Breast epithelium (tissue), 4 donors: ENCODE data around the gene CBX6. TPM values are rescaled to one million over a fixed set of nuclear protein-coding genes. Genes with fewer than 3 reads are reported as not detected.
"Not testable (repeated sequence)": the region's sequence is repeated elsewhere in the genome, so short reads cannot be mapped to it uniquely, and the experiment has no call there.

Experiments
- DNase-seq, 2 donors: peaks; one replicate each; pipeline ENCODE4 v3.0.0-alpha.2; 2019; ENCODE audit warnings: low spot score in 2 of 2
- H3K27ac ChIP-seq, 2 donors: fragments of 200-600 bp; sonication (generic) in 1 of 2; one replicate each; pipeline ENCODE4 v1.5.1; 2016 to 2019; ENCODE audit warnings: mild to moderate bottlenecking in 1 of 2
- H3K27me3 ChIP-seq, 2 donors: fragments of 200-600 bp; sonication (generic) in 1 of 2; one replicate each; pipeline versions ENCODE4 v1.5.1 to v1.6.0; 2017 to 2019; ENCODE audit warnings: control low read depth in 1 of 2, mild to moderate bottlenecking in 1 of 2
- H3K36me3 ChIP-seq: fragments of 200-600 bp; one replicate; pipeline ENCODE4 v1.5.1; 2019
- H3K4me1 ChIP-seq, 2 donors: fragments of 200-600 bp; sonication (generic); one replicate each; pipeline ENCODE4 v1.5.1; 2016 to 2019; ENCODE audit warnings: control low read depth in 1 of 2
- H3K4me3 ChIP-seq, 3 donors: fragments of 200-600 bp; sonication (generic); 1 replicate in 2 of 3; 2 replicates in 1 of 3; pipeline ENCODE4 v1.5.1; 2016 to 2019; ENCODE audit warnings: mild to moderate bottlenecking in 3 of 3, moderate library complexity in 2 of 3
- H3K9me3 ChIP-seq, 2 donors: fragments of 200-600 bp; sonication (generic) in 1 of 2; one replicate each; pipeline ENCODE4 v1.5.1; 2016 to 2019; ENCODE audit warnings: control low read depth in 1 of 2
- POLR2A ChIP-seq: fragments of 450-650 bp; IDR thresholded peaks from one replicate; pipeline ENCODE4 v1.6.1; 2016; ENCODE audit warnings: antibody characterized with exemption, mild to moderate bottlenecking, moderate library complexity
- POLR2AphosphoS5 ChIP-seq, 3 donors: sonication (generic); formaldehyde crosslinking; IDR thresholded peaks; one replicate each; pipeline ENCODE4 v1.6.1; 2017; ENCODE audit warnings: antibody characterized with exemption in 3 of 3
- intact Hi-C: fragments of 100-400 bp; cut with DNase I; formaldehyde crosslinking; loops from one replicate; pipeline ENCODE4 v1.15.1; 2023; ENCODE audit warnings: low total_unique reads
- total RNA-seq, 3 donors: library from RNA; depleted of rRNA; stranded (reverse); fragments of >200 nt; gene quantifications; one replicate each; pipeline ENCODE4 v1.1.0, GENCODE V29; 2016
- TF ChIP-seq, protein P1 (sequence below), 3 donors: fragments of 450-650 bp; IDR thresholded peaks; one replicate each; pipeline ENCODE4 v1.5.1; 2016 to 2017; ENCODE audit warnings: antibody characterized with exemption in 3 of 3, mild to moderate bottlenecking in 3 of 3, moderate library complexity in 3 of 3

The CBX6 gene
- total RNA-seq, 3 donors from 2014 or later: 20.2 to 34.7 (median 25.9) TPM

DNA sequence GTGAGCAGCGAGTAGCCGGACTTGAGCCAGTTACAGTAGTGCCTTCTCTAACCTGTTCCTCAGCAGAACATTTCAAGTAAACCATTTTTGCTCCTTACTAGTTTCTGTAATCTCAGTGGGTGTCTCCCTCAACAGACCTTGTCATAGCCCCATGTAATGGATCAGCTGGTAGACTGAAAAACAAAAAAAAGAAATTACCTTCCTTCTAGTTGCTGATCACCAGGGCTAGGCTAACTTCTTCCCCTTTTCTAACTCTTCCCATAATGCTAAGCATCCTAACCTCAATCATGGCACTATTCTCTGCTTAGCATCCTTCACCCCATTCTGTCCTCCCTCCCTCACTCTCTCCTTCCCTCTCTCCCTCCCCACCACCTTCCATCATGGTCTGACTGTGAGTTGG, 35.8 kb upstream of the CBX6 start:
- no peaks in the 10 kb centered on the region for H3K36me3 ChIP-seq
- H3K9me3 ChIP-seq: no peaks in the 10 kb centered on the region
- H3K4me3 ChIP-seq: no peak overlapping the region
- H3K27ac ChIP-seq: no peak overlapping the region
- TF ChIP-seq POLR2A (no peak), POLR2AphosphoS5 (IDR thresholded peaks at IDR 0.05) (no peak)
- TF ChIP-seq, protein P1, sequence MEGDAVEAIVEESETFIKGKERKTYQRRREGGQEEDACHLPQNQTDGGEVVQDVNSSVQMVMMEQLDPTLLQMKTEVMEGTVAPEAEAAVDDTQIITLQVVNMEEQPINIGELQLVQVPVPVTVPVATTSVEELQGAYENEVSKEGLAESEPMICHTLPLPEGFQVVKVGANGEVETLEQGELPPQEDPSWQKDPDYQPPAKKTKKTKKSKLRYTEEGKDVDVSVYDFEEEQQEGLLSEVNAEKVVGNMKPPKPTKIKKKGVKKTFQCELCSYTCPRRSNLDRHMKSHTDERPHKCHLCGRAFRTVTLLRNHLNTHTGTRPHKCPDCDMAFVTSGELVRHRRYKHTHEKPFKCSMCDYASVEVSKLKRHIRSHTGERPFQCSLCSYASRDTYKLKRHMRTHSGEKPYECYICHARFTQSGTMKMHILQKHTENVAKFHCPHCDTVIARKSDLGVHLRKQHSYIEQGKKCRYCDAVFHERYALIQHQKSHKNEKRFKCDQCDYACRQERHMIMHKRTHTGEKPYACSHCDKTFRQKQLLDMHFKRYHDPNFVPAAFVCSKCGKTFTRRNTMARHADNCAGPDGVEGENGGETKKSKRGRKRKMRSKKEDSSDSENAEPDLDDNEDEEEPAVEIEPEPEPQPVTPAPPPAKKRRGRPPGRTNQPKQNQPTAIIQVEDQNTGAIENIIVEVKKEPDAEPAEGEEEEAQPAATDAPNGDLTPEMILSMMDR (IDR thresholded peaks at IDR 0.05): no peak
- no peaks in the 10 kb centered on the region for H3K27me3 ChIP-seq
- no peaks in the 10 kb centered on the region for H3K4me1 ChIP-seq
- DNase-seq: no peak
- intact Hi-C loops: no loop called here

- no peak for TF ChIP-seq POLR2AphosphoS5 (IDR thresholded peaks at IDR 0.05)
- no peak for TF ChIP-seq POLR2A
- TF ChIP-seq, protein P1 (IDR thresholded peaks at IDR 0.05): no peak
- intact Hi-C loops: no loop called here
- H3K4me1 ChIP-seq: no peaks in the 10 kb centered on the region
- H3K4me3 ChIP-seq: no peak overlapping the region
- DNase-seq: no peak
- H3K27me3 ChIP-seq: no peaks in the 10 kb centered on the region
- H3K27ac ChIP-seq: no peak overlapping the region
- H3K36me3 ChIP-seq: no peaks in the 10 kb centered on the region
- no peaks in the 10 kb centered on the region for H3K9me3 ChIP-seq
Observed at GRCh38 chr22:38906052-38906451, 34.0 kb upstream of the CBX6 start.

GRCh38 chr22:38904052-38904617, 32.1 kb upstream of the CBX6 start:
- H3K36me3 ChIP-seq, intact Hi-C loops, DNase-seq, H3K4me3 ChIP-seq, H3K27ac ChIP-seq, H3K9me3 ChIP-seq, H3K4me1 ChIP-seq, H3K27me3 ChIP-seq: not testable (repeated sequence)

DNA sequence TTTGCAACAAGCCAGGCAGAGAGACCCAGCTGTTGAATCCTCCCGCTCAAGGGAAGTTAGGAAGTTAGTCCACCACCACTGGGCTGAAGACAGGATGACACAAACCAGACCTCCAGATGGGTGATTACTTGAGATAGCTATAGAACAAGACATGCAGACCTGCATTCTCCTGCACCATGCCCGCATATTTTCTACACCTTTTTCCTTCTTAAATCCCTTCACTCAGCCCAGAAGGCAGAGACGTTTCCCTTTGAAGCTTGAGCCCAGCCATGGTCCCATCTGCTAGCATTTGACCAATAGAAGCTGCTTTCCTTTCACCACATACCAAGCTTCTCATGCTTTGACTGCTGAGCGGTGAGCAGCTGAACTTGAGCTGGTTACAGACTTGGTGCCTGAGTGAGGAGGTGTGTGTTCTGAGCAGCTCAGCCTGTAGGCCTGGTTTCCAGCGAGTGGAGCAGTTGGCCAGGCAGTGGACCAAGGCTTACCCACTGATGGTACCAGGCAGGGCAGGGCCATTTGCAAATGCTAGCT, 29.2 kb upstream of the CBX6 start:
- Histone ChIP-seq H3K27ac (no peak overlapping the region), H3K36me3 (no peaks in the 10 kb centered on the region), H3K4me3 (no peak overlapping the region), H3K9me3 (no peaks in the 10 kb centered on the region), H3K27me3 (no peaks in the 10 kb centered on the region), H3K4me1 (no peaks in the 10 kb centered on the region)
- no peak for TF ChIP-seq POLR2A
- TF ChIP-seq POLR2AphosphoS5 (IDR thresholded peaks at IDR 0.05): no peak
- TF ChIP-seq, protein P1 (IDR thresholded peaks at IDR 0.05): no peak
- intact Hi-C loops: no loop called here
- no peak for DNase-seq

DNA sequence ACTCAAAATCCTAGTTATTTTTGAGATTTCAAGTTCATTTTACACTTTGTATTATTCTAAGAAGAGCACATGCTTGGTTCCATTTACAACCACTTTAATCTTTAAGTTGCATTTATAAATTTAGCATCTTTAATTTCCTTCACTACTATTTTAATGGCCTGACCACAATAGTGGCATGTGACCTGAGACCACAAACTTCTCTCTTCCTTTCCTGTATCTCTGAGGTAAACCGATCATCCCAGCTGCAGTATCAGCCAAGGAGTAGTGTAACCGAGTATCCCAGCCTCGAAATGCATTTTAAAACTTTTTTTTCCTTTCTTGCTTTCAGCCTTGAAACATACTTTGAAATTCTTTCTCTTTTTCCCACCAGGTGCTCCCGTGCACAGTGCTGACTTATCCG, 28.7 kb upstream of the CBX6 start:
- intact Hi-C loops: no loop called here
- Histone ChIP-seq H3K36me3 (no peaks in the 10 kb centered on the region), H3K4me1 (no peaks in the 10 kb centered on the region), H3K4me3 (no peak overlapping the region), H3K9me3 (no peaks in the 10 kb centered on the region), H3K27ac (no peak overlapping the region), H3K27me3 (no peaks in the 10 kb centered on the region)
- TF ChIP-seq POLR2AphosphoS5 (IDR thresholded peaks at IDR 0.05) (no peak), POLR2A (no peak)
- TF ChIP-seq, protein P1 (IDR thresholded peaks at IDR 0.05): no peak
- no peak for DNase-seq

DNA sequence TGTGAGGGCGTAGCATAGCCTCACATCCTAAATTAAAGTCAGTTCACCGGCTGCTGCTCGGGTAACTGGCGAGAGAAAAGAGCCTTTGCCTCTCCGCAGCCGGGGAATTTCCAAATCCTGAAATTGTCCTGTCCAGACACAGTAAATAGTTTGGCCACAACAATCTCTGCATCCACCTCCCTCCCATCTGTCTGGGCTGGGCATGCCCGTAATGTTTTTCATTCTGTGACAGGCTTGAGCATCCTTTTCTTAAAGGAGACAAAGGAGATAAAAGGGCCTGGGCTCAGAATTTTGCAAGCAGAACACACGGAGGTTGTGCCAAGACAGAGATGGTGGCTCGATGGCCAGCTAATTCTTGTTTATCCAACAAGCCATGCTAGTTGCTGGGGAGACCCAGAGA, 19.2 kb upstream of the CBX6 start:
- Histone ChIP-seq H3K4me1 (no peaks in the 10 kb centered on the region), H3K4me3 (no peak overlapping the region), H3K36me3 (no peaks in the 10 kb centered on the region), H3K27me3 (no peaks in the 10 kb centered on the region), H3K9me3 (no peaks in the 10 kb centered on the region), H3K27ac (no peak overlapping the region)
- no peak for DNase-seq
- TF ChIP-seq, protein P1 (IDR thresholded peaks at IDR 0.05): no peak
- intact Hi-C loops: no loop called here
